Naive thymus-derived CD4-positive, alpha-beta T cell (primary cell): ENCODE data around the gene RHOH. TPM values are rescaled to one million over a fixed set of nuclear protein-coding genes. Genes with fewer than 3 reads are reported as not detected.
A peak's percentile ranks its signal among the peaks of the same experiment; 100 is the strongest.

Experiments
- ATAC-seq: fragments of 150-1000 bp; cut with Tn5 transposase; 2 replicates; pipeline ENCODE4 v1.10.0; 2021; ENCODE audit warnings: mild to moderate bottlenecking, moderate library complexity
- CTCF ChIA-PET: fragments of 350-600 bp; sonication (Branson Sonifier 250); formaldehyde crosslinking; loops from one replicate; lab custom pipeline; 2021; ENCODE audit warnings: antibody characterized with exemption; lab: Charles Lee
- POLR2A ChIA-PET: fragments of 350-600 bp; sonication (Branson Sonifier 250); formaldehyde crosslinking; loops from one replicate; lab custom pipeline; 2021; ENCODE audit warnings: antibody characterized with exemption, inconsistent platforms; lab: Charles Lee
- DNase-seq, 9 donors: peaks; one replicate each; pipeline versions ENCODE4 v3.0.0 to v3.0.0-alpha.2; 2020 to 2022; ENCODE audit warnings: mixed read lengths in 1 of 9
- H3K27ac ChIP-seq: one replicate; pipeline ENCODE4 v1.7.0; 2013; ENCODE audit warnings: mild to moderate bottlenecking, low read depth, low read length, moderate library complexity
- H3K27me3 ChIP-seq, 2 donors: one replicate each; pipeline ENCODE4 v1.7.0; 2013; ENCODE audit warnings: low read length in 2 of 2, mild to moderate bottlenecking in 2 of 2, moderate library complexity in 2 of 2; ENCODE audit not compliant: control insufficient read depth in 2 of 2, insufficient read depth in 2 of 2
- H3K36me3 ChIP-seq, 3 experiments: 1 replicate in 2 of 3; 2 replicates in 1 of 3; pipeline ENCODE4 v1.7.0; 2013; ENCODE audit warnings: low read length in 3 of 3, mild to moderate bottlenecking in 3 of 3, moderate library complexity in 1 of 3; ENCODE audit not compliant: insufficient read depth in 3 of 3, control insufficient read depth in 2 of 3
- H3K4me1 ChIP-seq, 2 donors: one replicate each; pipeline ENCODE4 v1.7.0; 2013; ENCODE audit warnings: low read length in 2 of 2, mild to moderate bottlenecking in 2 of 2, moderate library complexity in 1 of 2; ENCODE audit not compliant: control insufficient read depth in 2 of 2, insufficient read depth in 2 of 2
- H3K4me3 ChIP-seq: 2 replicates; pipeline ENCODE4 v1.7.0; 2013; ENCODE audit warnings: mild to moderate bottlenecking, low read length
- H3K9me3 ChIP-seq, 3 experiments: 1 replicate in 2 of 3; 2 replicates in 1 of 3; pipeline ENCODE4 v1.7.0; 2013; ENCODE audit warnings: low read length in 3 of 3; ENCODE audit not compliant: control insufficient read depth in 2 of 3
- H3K27ac Mint-ChIP-seq, 9 donors: one replicate each; pipeline ENCODE4 v1.8.0; 2020 to 2022; ENCODE audit warnings: mixed read lengths in 9 of 9, mild to moderate bottlenecking in 8 of 9, moderate library complexity in 5 of 9, inconsistent platforms in 2 of 9
- H3K27me3 Mint-ChIP-seq, 5 donors: one replicate each; pipeline ENCODE4 v1.8.0; 2021 to 2022; ENCODE audit warnings: mixed read lengths in 5 of 5, mild to moderate bottlenecking in 1 of 5
- H3K36me3 Mint-ChIP-seq, 5 donors: one replicate each; pipeline ENCODE4 v1.8.0; 2020 to 2022; ENCODE audit warnings: mixed read lengths in 5 of 5, mild to moderate bottlenecking in 3 of 5, inconsistent platforms in 1 of 5
- H3K4me1 Mint-ChIP-seq, 7 donors: one replicate each; pipeline ENCODE4 v1.8.0; 2020 to 2022; ENCODE audit warnings: mixed read lengths in 7 of 7, mild to moderate bottlenecking in 3 of 7, inconsistent platforms in 1 of 7
- H3K4me3 Mint-ChIP-seq, 10 donors: one replicate each; pipeline ENCODE4 v1.8.0; 2020 to 2022; ENCODE audit warnings: mild to moderate bottlenecking in 10 of 10, mixed read lengths in 10 of 10, moderate library complexity in 6 of 10, inconsistent platforms in 2 of 10
- H3K9me3 Mint-ChIP-seq, 11 donors: one replicate each; pipeline ENCODE4 v1.8.0; 2020 to 2022; ENCODE audit warnings: mixed read lengths in 11 of 11, mild to moderate bottlenecking in 4 of 11, inconsistent platforms in 1 of 11, moderate library complexity in 1 of 11
- intact Hi-C, 2 donors: fragments of 100-400 bp; cut with micrococcal nuclease; formaldehyde crosslinking; loops; one replicate each; pipeline ENCODE4 v1.15.1; 2023
- polyA plus RNA-seq, 2 donors: library from polyadenylated mRNA; unstranded; fragments of 300-500 nt; fragmentation: Illumina TruSeq; gene quantifications; one replicate each; pipeline ENCODE4 v1.2.3, GENCODE V29; 2021
- total RNA-seq, 6 experiments: library from RNA in 5 of 6; stranded (reverse) in 5 of 6; gene quantifications; 1 replicate in 5 of 6; 2 replicates in 1 of 6; pipeline ENCODE4 v1.2.3 and lab custom pipeline; 2021 to 2026

RHOH gene
- total and polyA plus RNA-seq, 7 experiments from 2014 or later = 160 to 479 (median 294) TPM

DNA sequence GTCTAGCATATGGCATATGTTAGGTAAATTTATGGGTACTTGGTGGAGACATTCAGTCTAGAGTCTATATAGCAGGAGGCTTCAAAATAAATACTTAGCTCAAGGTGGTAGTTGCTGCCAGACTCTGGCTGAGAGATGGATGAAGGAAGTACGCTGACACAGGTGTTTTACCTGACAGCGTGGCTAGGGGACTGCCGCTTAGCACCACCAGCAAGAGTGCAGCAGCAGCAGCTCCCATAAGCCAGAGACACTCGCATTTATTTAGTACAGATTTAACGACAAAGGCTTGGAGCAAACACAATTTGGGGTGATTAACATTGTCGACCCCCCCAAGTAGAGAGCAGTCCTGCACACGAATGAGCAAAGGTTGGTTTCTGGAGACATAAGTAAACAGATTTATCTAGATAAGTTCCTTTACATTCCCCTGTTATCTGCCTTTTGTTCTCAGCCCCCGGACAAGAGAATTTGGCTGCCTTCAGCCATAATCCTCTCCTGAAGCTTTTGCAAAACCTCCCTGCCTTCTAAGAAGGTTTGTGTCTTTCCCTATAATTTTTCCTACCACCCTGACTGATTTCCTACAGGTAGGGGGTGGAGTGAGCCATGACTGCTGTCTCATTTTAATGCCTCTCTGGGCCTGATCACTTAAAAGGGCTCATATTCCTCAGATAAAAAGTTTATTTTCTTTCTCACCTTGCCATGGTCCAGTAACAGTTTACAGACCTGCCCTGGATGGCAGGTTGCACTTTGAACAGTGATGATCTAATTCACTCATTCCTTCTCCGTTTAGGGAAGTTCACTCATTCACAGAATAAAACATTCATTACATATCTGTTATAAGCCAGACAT lies 64.6 kb downstream of the RHOH start:
- H3K4me1 Mint-ChIP-seq = peaks cover 42 to 93% (median 82%) of the 10 kb centered on the region in 7 donors
- ATAC-seq (no peak), DNase-seq (no peak)
- H3K27me3 Mint-ChIP-seq = no peaks in the 10 kb centered on the region
- H3K9me3 ChIP-seq = no peaks in the 10 kb centered on the region
- CTCF ChIA-PET = no interaction called here
- peak overlapping the region in 8 of 10 donors; percentile 4 to 51 (median 12) for H3K4me3 Mint-ChIP-seq
- peaks cover 28 to 74% of the 10 kb centered on the region in 2 donors for H3K4me1 ChIP-seq
- H3K4me3 ChIP-seq = no peak overlapping the region
- peak overlapping the region in 8 of 9 donors; percentile 17 to 86 (median 78) for H3K27ac Mint-ChIP-seq
- H3K27me3 ChIP-seq = no peaks in the 10 kb centered on the region
- peaks cover 0 to 1% (median 0%) of the 10 kb centered on the region in 11 donors for H3K9me3 Mint-ChIP-seq
- H3K36me3 ChIP-seq = no peaks in the 10 kb centered on the region
- no peak overlapping the region for H3K27ac ChIP-seq
- POLR2A ChIA-PET = interaction anchor here (0.6 to 15.5 kb wide), 10 partner anchors 9 to 64 kb away, joined by 3 to 206 read pairs (median 5); no protein-coding TSS in a partner anchor
- intact Hi-C loops = no loop called here
- peaks cover 0 to 5% (median 0%) of the 10 kb centered on the region in 5 donors for H3K36me3 Mint-ChIP-seq

DNA sequence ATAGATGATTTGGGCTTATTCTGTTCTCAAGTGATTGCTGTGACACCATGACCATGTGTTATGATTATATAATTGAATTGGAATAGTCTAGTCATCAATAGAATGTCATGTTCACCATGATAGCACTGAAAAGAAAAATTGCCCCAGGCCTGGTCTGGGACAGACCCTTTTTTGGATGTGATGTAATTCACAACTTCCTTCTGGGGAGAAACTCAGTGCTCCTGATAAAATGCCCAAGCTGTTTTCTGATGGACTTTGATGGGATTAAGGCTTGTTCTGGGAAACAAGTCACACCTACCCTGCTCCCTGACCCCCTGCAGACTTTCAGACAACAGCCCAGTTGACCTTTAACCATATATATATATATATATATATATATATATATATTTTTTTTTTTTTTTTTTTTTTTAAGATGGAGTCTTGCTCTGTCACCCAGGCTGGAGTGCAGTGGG lies 65.3 kb downstream of the RHOH start:
- H3K4me1 Mint-ChIP-seq = peaks cover 41 to 93% (median 82%) of the 10 kb centered on the region in 7 donors
- H3K27me3 Mint-ChIP-seq = no peaks in the 10 kb centered on the region
- intact Hi-C loops = no loop called here
- peaks cover 0 to 1% (median 0%) of the 10 kb centered on the region in 11 donors for H3K9me3 Mint-ChIP-seq
- H3K27ac ChIP-seq = no peak overlapping the region
- H3K9me3 ChIP-seq = no peaks in the 10 kb centered on the region
- no peak overlapping the region for H3K4me3 ChIP-seq
- no peak for DNase-seq
- H3K4me3 Mint-ChIP-seq = peak overlapping the region in 4 of 10 donors; percentile 1 to 51 (median 10)
- POLR2A ChIA-PET = interaction anchor here (1.4 to 15.5 kb wide), 4 partner anchors 28 to 65 kb away, joined by 4 to 206 read pairs (median 6); no protein-coding TSS in a partner anchor
- H3K27me3 ChIP-seq = no peaks in the 10 kb centered on the region
- H3K36me3 ChIP-seq = no peaks in the 10 kb centered on the region
- CTCF ChIA-PET = no interaction called here
- peak overlapping the region in 7 of 9 donors; percentile 71 to 86 (median 78) for H3K27ac Mint-ChIP-seq
- ATAC-seq = no peak
- H3K4me1 ChIP-seq = peaks cover 31 to 71% of the 10 kb centered on the region in 2 donors
- peaks cover 0 to 5% (median 0%) of the 10 kb centered on the region in 5 donors for H3K36me3 Mint-ChIP-seq

DNA sequence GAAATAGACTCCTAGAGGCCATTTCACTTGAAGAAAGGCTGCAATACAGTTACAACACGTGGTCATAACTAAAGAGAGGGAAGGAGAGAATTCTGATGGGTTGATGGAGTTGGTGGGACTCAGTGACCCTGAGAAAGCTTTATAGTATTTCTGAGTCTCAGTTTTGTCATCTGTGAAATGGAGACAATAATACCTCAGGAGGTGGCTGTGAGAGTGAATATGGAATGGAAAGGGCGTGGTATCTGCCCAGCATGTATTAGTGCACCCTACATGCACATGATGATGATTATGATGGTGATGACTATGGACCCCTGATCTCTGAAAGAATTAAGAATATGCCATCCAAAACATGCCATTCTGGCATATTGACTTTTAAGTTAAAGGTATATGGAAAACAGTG lies 66.0 kb downstream of the RHOH start:
- Histone ChIP-seq H3K27ac (no peak overlapping the region), H3K27me3 (no peaks in the 10 kb centered on the region), H3K4me3 (no peak overlapping the region), H3K4me1 (peaks cover 31 to 71% of the 10 kb centered on the region in 2 donors), H3K36me3 (no peaks in the 10 kb centered on the region), H3K9me3 (no peaks in the 10 kb centered on the region)
- intact Hi-C loops = no loop called here
- peaks cover 0 to 5% (median 0%) of the 10 kb centered on the region in 5 donors for H3K36me3 Mint-ChIP-seq
- peak overlapping the region in 7 of 9 donors; percentile 26 to 99 (median 79) for H3K27ac Mint-ChIP-seq
- no peak for ATAC-seq
- peaks cover 0 to 1% (median 0%) of the 10 kb centered on the region in 11 donors for H3K9me3 Mint-ChIP-seq
- POLR2A ChIA-PET = interaction anchor here (0.6 to 2.2 kb wide), 4 partner anchors 15 to 43 kb away, joined by 3 to 6 read pairs (median 3); no protein-coding TSS in a partner anchor
- peak overlapping the region in 2 of 10 donors; percentile 50 to 77 for H3K4me3 Mint-ChIP-seq
- H3K27me3 Mint-ChIP-seq = no peaks in the 10 kb centered on the region
- H3K4me1 Mint-ChIP-seq = peaks cover 45 to 93% (median 82%) of the 10 kb centered on the region in 7 donors
- CTCF ChIA-PET = no interaction called here
- no peak for DNase-seq

DNA sequence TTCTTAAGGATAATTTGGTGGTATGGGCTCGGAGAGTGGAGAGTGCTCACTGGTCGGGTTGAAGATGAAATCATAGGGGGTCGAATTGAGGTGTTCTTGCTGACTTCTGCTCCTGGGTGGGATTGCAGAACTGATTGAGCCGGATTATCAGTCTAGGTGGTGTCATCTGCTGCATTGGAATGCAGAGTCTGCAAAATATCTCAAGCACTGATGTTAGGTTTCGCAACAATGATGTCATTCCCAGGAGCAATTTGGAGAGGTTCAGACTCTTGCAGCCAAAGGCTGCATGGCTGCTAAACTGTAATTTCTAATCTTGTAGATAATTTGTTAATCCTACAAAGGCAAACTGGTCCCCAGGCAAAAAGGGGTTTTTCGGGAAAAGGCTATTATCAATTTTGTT lies 67.7 kb downstream of the RHOH start:
- Histone ChIP-seq H3K4me1 (peaks cover 31 to 59% of the 10 kb centered on the region in 2 donors), H3K36me3 (no peaks in the 10 kb centered on the region), H3K27me3 (no peaks in the 10 kb centered on the region), H3K9me3 (no peaks in the 10 kb centered on the region), H3K27ac (no peak overlapping the region), H3K4me3 (no peak overlapping the region)
- ATAC-seq (no peak), DNase-seq (no peak)
- peaks cover 34 to 88% (median 77%) of the 10 kb centered on the region in 7 donors for H3K4me1 Mint-ChIP-seq
- CTCF ChIA-PET = interaction anchor here (0.6 kb wide), 2 partner anchors 20 to 36 kb away, joined by 3 read pairs; no protein-coding TSS in a partner anchor
- no peaks in the 10 kb centered on the region for H3K9me3 Mint-ChIP-seq
- peak overlapping the region in 8 of 10 donors; percentile 6 to 86 (median 77) for H3K4me3 Mint-ChIP-seq
- POLR2A ChIA-PET = interaction anchor here (0.7 to 3.7 kb wide), 9 partner anchors 10 to 73 kb away, joined by 3 to 24 read pairs (median 7); no protein-coding TSS in a partner anchor
- intact Hi-C loops = loop anchor here in 1 of 2 donors (2.0 kb wide), 1 partner anchor 20 kb away; no protein-coding TSS in a partner anchor
- H3K27ac Mint-ChIP-seq = peak overlapping the region in 8 of 9 donors; percentile 86 to 99 (median 98)
- H3K27me3 Mint-ChIP-seq = no peaks in the 10 kb centered on the region
- H3K36me3 Mint-ChIP-seq = peaks cover 0 to 9% (median 0%) of the 10 kb centered on the region in 5 donors

DNA sequence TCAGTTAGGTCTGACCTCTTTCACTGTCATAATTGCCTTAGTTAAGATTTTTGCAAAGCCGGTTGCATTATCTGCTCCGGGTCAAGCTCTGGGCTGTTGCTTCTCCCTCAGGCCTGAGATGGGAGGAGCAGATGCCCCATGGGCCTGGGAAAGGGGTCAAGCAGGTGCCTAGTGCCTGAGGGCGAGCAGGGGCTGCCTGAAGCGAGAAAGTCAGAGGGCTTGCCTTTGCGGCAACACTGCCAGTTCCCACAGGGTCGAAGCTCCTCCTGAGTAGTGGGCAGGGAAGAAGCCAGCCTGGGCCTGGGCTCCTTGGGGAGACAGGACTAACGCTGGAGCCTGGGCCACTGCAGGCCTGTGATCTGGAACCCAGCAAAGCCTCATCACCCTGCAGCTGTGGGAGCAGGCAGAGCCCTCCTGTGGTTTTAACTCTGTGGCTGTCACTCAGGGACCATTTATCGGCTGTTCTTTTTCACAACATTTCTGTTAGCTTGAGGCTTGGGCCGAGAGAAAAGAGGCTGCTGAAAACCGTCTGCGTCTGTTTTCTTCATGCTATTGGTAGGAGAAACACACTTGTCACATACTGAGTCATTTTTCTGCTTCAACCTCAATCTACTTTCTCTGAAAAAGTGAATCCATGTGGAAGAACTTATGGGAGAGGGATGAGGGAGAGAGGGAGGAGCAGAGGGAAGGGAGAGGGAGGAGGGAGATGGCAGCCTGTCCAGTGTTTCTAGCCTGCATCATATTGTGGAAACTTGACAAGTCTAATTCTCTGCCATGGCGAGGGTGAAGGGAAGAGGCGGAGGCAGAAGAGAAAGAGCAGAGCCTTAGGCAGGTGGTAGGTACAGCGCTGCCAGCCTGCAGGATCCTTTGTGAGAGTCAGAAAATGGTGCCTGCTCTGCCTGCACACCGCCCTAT lies 68.4 kb downstream of the RHOH start:
- CTCF ChIA-PET = interaction anchor here (0.6 kb wide), 2 partner anchors 9 to 19 kb away, joined by 3 read pairs; no protein-coding TSS in a partner anchor
- H3K36me3 ChIP-seq = no peaks in the 10 kb centered on the region
- H3K4me1 ChIP-seq = peaks cover 31 to 53% of the 10 kb centered on the region in 2 donors
- Mint-ChIP-seq H3K27ac (peak overlapping the region; percentile 80 to 99 (median 97)), H3K4me3 (peak overlapping the region; percentile 72 to 89 (median 81)), H3K36me3 (peaks cover 0 to 9% (median 0%) of the 10 kb centered on the region in 5 donors), H3K9me3 (no peaks in the 10 kb centered on the region), H3K4me1 (peaks cover 33 to 88% (median 78%) of the 10 kb centered on the region in 7 donors), H3K27me3 (no peaks in the 10 kb centered on the region)
- intact Hi-C loops = loop anchor here in 1 of 2 donors (1.0 to 2.0 kb wide), 6 partner anchors 10 to 115 kb away; no protein-coding TSS in a partner anchor
- no peaks in the 10 kb centered on the region for H3K9me3 ChIP-seq
- peak; percentile 87 for ATAC-seq
- POLR2A ChIA-PET = interaction anchor here (0.7 to 3.7 kb wide), 20 partner anchors 8 to 209 kb away, joined by 3 to 24 read pairs (median 4); partner anchors contain the start of gene N4BP2
- H3K4me3 ChIP-seq = peak overlapping the region; percentile 22
- H3K27ac ChIP-seq = peak overlapping the region; percentile 77
- no peaks in the 10 kb centered on the region for H3K27me3 ChIP-seq
- DNase-seq = peak in 5 of 9 donors; percentile 43 to 58 (median 51)
